Lung (tissue), 12 donors: ENCODE measurements around the gene TRAPPC3L. TPM values are rescaled to one million over a fixed set of nuclear protein-coding genes. Genes with fewer than 3 reads are reported as not detected.

Experiments
- ATAC-seq: fragments of 200-7000 bp; cut with Tn5 transposase; one replicate; pipeline ENCODE4 v1.9.1; 2020; ENCODE audit warnings: moderate number of reproducible peaks; ENCODE audit not compliant: insufficient read depth, low FRiP score
- DNase-seq, 3 donors: peaks; one replicate each; pipeline ENCODE4 v3.0.0-alpha.2; 2013 to 2017
- H3K27ac ChIP-seq, 2 donors: one replicate each; pipeline ENCODE4 v1.5.1; 2013; ENCODE audit warnings: mild to moderate bottlenecking in 2 of 2, moderate library complexity in 2 of 2, control low read depth in 1 of 2, inconsistent platforms in 1 of 2, low read depth in 1 of 2, low read length in 1 of 2
- H3K27me3 ChIP-seq, 3 donors: one replicate each; pipeline ENCODE4 v1.5.1; 2013; ENCODE audit warnings: low read length in 2 of 3; ENCODE audit not compliant: control insufficient read depth in 3 of 3, insufficient read depth in 3 of 3
- H3K36me3 ChIP-seq, 4 donors: one replicate each; pipeline ENCODE4 v1.5.1; 2013; ENCODE audit warnings: low read length in 4 of 4, mild to moderate bottlenecking in 1 of 4, moderate library complexity in 1 of 4; ENCODE audit not compliant: control insufficient read depth in 4 of 4, insufficient read depth in 4 of 4
- H3K4me1 ChIP-seq, 5 donors: one replicate each; pipeline ENCODE4 v1.5.1; 2013; ENCODE audit warnings: low read length in 5 of 5, mild to moderate bottlenecking in 2 of 5, moderate library complexity in 1 of 5; ENCODE audit not compliant: control insufficient read depth in 5 of 5, insufficient read depth in 5 of 5
- H3K4me3 ChIP-seq: one replicate; pipeline ENCODE4 v1.5.1; 2013; ENCODE audit warnings: mild to moderate bottlenecking, control low read depth, moderate library complexity
- H3K9ac ChIP-seq, 2 donors: one replicate each; pipeline ENCODE4 v1.5.1; 2013; ENCODE audit warnings: low read length in 2 of 2, control low read depth in 1 of 2; ENCODE audit not compliant: insufficient read depth in 1 of 2
- H3K9me3 ChIP-seq, 4 donors: one replicate each; pipeline ENCODE4 v1.5.1; 2013; ENCODE audit warnings: low read length in 3 of 4, mild to moderate bottlenecking in 1 of 4, moderate library complexity in 1 of 4; ENCODE audit not compliant: control insufficient read depth in 4 of 4, insufficient read depth in 3 of 4
- WGBS, 2 donors: extraction: QIAGEN DNeasy Blood & Tissue Kit; methylation state at CpG; one replicate each; pipeline ENCODE4 v1.1.7; 2013; 5-methylcytosine and 5-hydroxymethylcytosine counted together
- polyA plus RNA-seq, 2 donors: library from polyadenylated mRNA; stranded (reverse); fragments of 200-250 nt; gene quantifications; one replicate each; pipeline ENCODE4 v1.2.1, GENCODE V29; 2013
- total RNA-seq, 2 donors: library from RNA; depleted of rRNA in 1 of 2; stranded (reverse); fragments of >200 nt in 1 of 2; gene quantifications; one replicate each; pipeline ENCODE4 v1.2.1, GENCODE V29; 2014 to 2021
- TF ChIP-seq, protein P1 (sequence below): IDR thresholded peaks from 2 replicates; pipeline ENCODE4 v1.5.1; 2012; ENCODE audit warnings: mild to moderate bottlenecking; ENCODE audit errors: control extremely low read depth, extremely low read depth
- donor health status: control.
- donor health status: control.
- donor health status: Bipolar disorder and iron deficiency.
- donor health status: healthy.
- donor health status: DM: yes; HTN: yes; CAD: no.

TRAPPC3L gene
- total and polyA plus RNA-seq, 4 donors, result 0.07 to 0.28 (median 0.25) TPM; not detected in 1

DNA sequence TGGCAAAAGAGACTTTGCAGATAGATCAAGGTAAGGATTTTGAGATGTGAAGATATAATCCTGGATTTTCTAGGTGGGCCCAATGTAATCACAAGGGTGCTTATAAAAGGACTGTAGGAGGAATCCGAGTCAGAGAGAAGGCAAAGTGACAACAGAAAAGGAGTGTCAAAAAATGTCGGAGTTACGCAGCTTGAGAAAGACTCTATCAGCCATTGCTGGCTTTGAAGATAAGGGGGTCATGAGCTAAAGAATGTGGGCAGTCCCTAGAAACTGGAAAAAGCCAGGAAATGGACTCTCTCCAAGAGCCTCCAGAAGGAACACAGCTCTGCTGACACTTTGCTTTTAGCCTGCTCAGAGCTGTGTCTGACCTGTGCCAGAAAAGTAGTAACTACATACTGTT, 17.1 kb upstream of the TRAPPC3L start:
- peak overlapping the region in 1 of 2 donors; percentile 11 for H3K9ac ChIP-seq
- H3K27me3 ChIP-seq, result no peaks in the 10 kb centered on the region
- no peak overlapping the region for H3K4me3 ChIP-seq
- H3K9me3 ChIP-seq, result no peaks in the 10 kb centered on the region
- TF ChIP-seq, protein P1, sequence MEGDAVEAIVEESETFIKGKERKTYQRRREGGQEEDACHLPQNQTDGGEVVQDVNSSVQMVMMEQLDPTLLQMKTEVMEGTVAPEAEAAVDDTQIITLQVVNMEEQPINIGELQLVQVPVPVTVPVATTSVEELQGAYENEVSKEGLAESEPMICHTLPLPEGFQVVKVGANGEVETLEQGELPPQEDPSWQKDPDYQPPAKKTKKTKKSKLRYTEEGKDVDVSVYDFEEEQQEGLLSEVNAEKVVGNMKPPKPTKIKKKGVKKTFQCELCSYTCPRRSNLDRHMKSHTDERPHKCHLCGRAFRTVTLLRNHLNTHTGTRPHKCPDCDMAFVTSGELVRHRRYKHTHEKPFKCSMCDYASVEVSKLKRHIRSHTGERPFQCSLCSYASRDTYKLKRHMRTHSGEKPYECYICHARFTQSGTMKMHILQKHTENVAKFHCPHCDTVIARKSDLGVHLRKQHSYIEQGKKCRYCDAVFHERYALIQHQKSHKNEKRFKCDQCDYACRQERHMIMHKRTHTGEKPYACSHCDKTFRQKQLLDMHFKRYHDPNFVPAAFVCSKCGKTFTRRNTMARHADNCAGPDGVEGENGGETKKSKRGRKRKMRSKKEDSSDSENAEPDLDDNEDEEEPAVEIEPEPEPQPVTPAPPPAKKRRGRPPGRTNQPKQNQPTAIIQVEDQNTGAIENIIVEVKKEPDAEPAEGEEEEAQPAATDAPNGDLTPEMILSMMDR, result no peak
- peaks cover 0 to 46% (median 2%) of the 10 kb centered on the region in 5 donors for H3K4me1 ChIP-seq
- no peak overlapping the region for H3K27ac ChIP-seq
- 48 to 65% methylated on average over 3 of the region's 3 CpGs for WGBS, 2 donors
- no peaks in the 10 kb centered on the region for H3K36me3 ChIP-seq
- ATAC-seq, result no peak
- DNase-seq, result peak; percentile 68 to 93 (median 89)

DNA sequence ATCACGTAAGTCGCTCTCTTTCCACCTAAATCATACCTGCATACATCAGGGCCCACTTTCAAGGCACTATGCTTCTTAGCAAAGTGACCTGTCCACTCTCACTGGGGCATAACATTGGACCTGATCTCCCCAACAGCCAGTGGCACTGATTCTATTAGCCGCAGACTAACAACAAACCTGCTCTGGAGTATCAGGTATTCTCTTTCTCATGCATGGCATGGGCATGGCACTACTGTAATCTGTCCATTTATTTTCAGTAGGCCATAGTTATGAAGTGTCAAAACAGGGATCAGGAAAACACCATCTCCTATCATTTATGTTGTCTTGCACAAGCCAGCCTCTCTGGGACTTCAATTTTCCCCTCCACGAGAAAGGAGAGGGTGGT, 16.5 kb upstream of the TRAPPC3L start:
- no peak for DNase-seq
- Histone ChIP-seq H3K27ac (no peak overlapping the region), H3K4me3 (no peak overlapping the region), H3K27me3 (no peaks in the 10 kb centered on the region), H3K36me3 (no peaks in the 10 kb centered on the region), H3K9me3 (no peaks in the 10 kb centered on the region), H3K9ac (no peak overlapping the region), H3K4me1 (peaks cover 0 to 47% (median 2%) of the 10 kb centered on the region in 5 donors)
- 94 to 98% methylated on average over 4 of the region's 4 CpGs for WGBS, 2 donors
- no peak for ATAC-seq
- TF ChIP-seq, protein P1, result no peak

DNA sequence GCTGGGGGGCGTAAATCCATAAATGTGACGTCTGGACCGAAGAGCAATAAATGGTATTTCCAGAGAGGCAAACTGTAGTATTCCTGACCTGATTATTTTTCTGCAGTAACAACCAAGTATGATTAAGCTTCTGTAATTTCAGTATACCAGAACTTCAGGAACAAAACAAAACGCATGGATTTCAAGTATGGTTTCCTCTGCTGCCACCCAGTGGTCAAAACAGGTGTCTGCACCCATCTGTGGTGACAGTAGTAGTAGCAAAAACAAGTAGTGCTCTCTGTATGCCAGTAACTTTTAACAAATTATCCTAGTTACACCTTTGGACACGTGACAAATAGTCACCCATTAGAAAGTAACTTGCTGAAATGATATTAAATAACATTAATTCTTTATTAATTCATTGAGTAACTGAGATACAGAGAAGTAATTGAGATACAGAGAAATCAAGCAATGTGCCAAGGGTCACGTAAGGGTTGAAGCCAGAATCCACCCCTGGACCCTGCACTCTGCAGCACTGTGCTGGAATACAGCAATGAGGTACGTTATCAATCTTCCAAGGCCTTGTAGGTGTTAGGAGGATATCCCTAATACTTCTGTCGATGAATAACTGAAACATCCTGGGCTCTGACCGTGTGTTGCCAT, 16.0 kb upstream of the TRAPPC3L start:
- Histone ChIP-seq H3K4me1 (peaks cover 0 to 47% (median 2%) of the 10 kb centered on the region in 5 donors), H3K27me3 (no peaks in the 10 kb centered on the region), H3K9me3 (no peaks in the 10 kb centered on the region), H3K36me3 (no peaks in the 10 kb centered on the region), H3K9ac (no peak overlapping the region), H3K4me3 (no peak overlapping the region), H3K27ac (no peak overlapping the region)
- DNase-seq, result peak; percentile 83 to 91 (median 90)
- TF ChIP-seq, protein P1, result peak; percentile 84
- ATAC-seq, result peak; percentile 77
- 53 to 56% methylated on average over 9 of the region's 9 CpGs for WGBS, 2 donors

DNA sequence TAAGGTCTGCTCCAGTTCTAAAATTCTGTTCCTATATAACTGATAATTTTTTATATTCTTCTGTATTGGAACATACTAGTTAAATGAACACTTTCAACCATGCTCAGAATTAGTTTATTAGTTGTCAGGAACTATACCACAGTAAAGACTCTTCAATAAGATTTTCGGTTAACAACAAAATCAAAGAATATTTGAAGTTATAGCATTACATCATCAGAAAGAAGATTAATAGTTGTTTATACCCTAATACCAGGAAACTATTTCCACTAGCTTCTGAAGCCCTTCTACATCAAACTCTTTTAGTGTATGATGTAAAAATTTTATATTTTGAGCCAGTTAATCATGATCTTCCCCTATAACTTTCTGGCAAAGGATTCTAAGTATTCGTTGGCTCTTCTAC, 14.6 kb upstream of the TRAPPC3L start:
- TF ChIP-seq, protein P1, result no peak
- H3K9ac ChIP-seq, result no peak overlapping the region
- no peak overlapping the region for H3K4me3 ChIP-seq
- no peaks in the 10 kb centered on the region for H3K27me3 ChIP-seq
- no peak overlapping the region for H3K27ac ChIP-seq
- ATAC-seq (no peak), DNase-seq (no peak)
- no peaks in the 10 kb centered on the region for H3K36me3 ChIP-seq
- 89 to 95% methylated on average over 2 of the region's 2 CpGs for WGBS, 2 donors
- H3K4me1 ChIP-seq, result peaks cover 0 to 42% (median 3%) of the 10 kb centered on the region in 5 donors
- no peaks in the 10 kb centered on the region for H3K9me3 ChIP-seq
